Caco-2 (cell line): Measurements from ENCODE around the gene KDM4B. TPM values are rescaled to one million over a fixed set of nuclear protein-coding genes. Genes with fewer than 3 reads are reported as not detected.

ENCODE experiments used
- BruUV-seq: library from RNA; stranded (reverse); fragments of 400-500 nt; replicated peaks from 2 replicates; lab custom pipeline; 2021; lab: Mats Ljungman, UMichigan
- CTCF ChIA-PET: fragments of 300-600 bp; sonication (Branson Sonifier 250); formaldehyde crosslinking; loops from one replicate; lab custom pipeline; 2022; ENCODE audit warnings: antibody characterized with exemption; lab: Charles Lee
- POLR2A ChIA-PET: fragments of 300-600 bp; sonication (Branson Sonifier 250); formaldehyde crosslinking; loops from one replicate; lab custom pipeline; 2022; ENCODE audit warnings: antibody characterized with exemption; lab: Charles Lee
- DNase-seq, 2 experiments: peaks; one replicate each; pipeline versions ENCODE4 v3.0.0 to v3.0.0-alpha.2; 2020 to 2022
- H3K27me3 ChIP-seq: replicated peaks from 2 replicates; pipeline ENCODE4 v1.6.0; 2011; ENCODE audit warnings: low read length; ENCODE audit not compliant: control insufficient read depth, insufficient read depth
- H3K36me3 ChIP-seq: 2 replicates; pipeline ENCODE4 v1.5.1; 2011; ENCODE audit warnings: low read length; ENCODE audit not compliant: control insufficient read depth, insufficient read depth
- H3K4me1 ChIP-seq: fragments of 250-450 bp; sonication (Bioruptor Pico); 2 replicates; pipeline ENCODE4 v1.5.1; 2020; ENCODE audit warnings: mild to moderate bottlenecking
- H3K4me3 ChIP-seq: 2 replicates; pipeline ENCODE4 v1.5.1; 2011; ENCODE audit warnings: low read depth, mild to moderate bottlenecking, control low read depth, low read length
- H3K9me3 ChIP-seq: fragments of 250-450 bp; sonication (Bioruptor Pico); 2 replicates; pipeline ENCODE4 v1.5.1; 2020; ENCODE audit warnings: mild to moderate bottlenecking, moderate library complexity
- H3K27ac Mint-ChIP-seq: one replicate; pipeline ENCODE4 v1.8.0; 2022; ENCODE audit warnings: mixed read lengths; ENCODE audit not compliant: unreplicated experiment
- H3K27me3 Mint-ChIP-seq: one replicate; pipeline ENCODE4 v1.8.0; 2022; ENCODE audit warnings: mixed read lengths; ENCODE audit not compliant: insufficient read depth, unreplicated experiment
- H3K36me3 Mint-ChIP-seq: one replicate; pipeline ENCODE4 v1.8.0; 2022; ENCODE audit warnings: mild to moderate bottlenecking, mixed read lengths; ENCODE audit not compliant: insufficient read depth, unreplicated experiment
- H3K4me1 Mint-ChIP-seq: one replicate; pipeline ENCODE4 v1.8.0; 2022; ENCODE audit warnings: low read depth, mixed read lengths; ENCODE audit not compliant: unreplicated experiment
- H3K4me3 Mint-ChIP-seq: one replicate; pipeline ENCODE4 v1.8.0; 2022; ENCODE audit warnings: mild to moderate bottlenecking, moderate library complexity, mixed read lengths; ENCODE audit not compliant: unreplicated experiment
- H3K9me3 Mint-ChIP-seq: one replicate; pipeline ENCODE4 v1.8.0; 2022; ENCODE audit warnings: mixed read lengths; ENCODE audit not compliant: unreplicated experiment
- CTCF ChIP-seq, 2 experiments: fragments of 200-600 bp in 1 of 2; IDR thresholded peaks; 1 replicate in 1 of 2; 2 replicates in 1 of 2; pipeline versions ENCODE4 v1.5.1 to v1.8.0; 2011 to 2022; ENCODE audit warnings: antibody characterized with exemption in 1 of 2, control low read depth in 1 of 2, inconsistent platforms in 1 of 2, low read depth in 1 of 2, low read length in 1 of 2, mild to moderate bottlenecking in 1 of 2, moderate library complexity in 1 of 2; ENCODE audit not compliant: insufficient read depth in 1 of 2, severe bottlenecking in 1 of 2, unreplicated experiment in 1 of 2
- intact Hi-C: fragments of 100-400 bp; cut with micrococcal nuclease; formaldehyde crosslinking; loops from one replicate; pipeline ENCODE4 v1.10.0; 2022; ENCODE audit not compliant: unreplicated experiment
- total RNA-seq: library from RNA; stranded (reverse); gene quantifications from 2 replicates; pipeline ENCODE4 v1.2.3, GENCODE V29; 2022

Gene KDM4B
- total RNA-seq, 1 experiment from 2014 or later = 27.4 TPM

DNA sequence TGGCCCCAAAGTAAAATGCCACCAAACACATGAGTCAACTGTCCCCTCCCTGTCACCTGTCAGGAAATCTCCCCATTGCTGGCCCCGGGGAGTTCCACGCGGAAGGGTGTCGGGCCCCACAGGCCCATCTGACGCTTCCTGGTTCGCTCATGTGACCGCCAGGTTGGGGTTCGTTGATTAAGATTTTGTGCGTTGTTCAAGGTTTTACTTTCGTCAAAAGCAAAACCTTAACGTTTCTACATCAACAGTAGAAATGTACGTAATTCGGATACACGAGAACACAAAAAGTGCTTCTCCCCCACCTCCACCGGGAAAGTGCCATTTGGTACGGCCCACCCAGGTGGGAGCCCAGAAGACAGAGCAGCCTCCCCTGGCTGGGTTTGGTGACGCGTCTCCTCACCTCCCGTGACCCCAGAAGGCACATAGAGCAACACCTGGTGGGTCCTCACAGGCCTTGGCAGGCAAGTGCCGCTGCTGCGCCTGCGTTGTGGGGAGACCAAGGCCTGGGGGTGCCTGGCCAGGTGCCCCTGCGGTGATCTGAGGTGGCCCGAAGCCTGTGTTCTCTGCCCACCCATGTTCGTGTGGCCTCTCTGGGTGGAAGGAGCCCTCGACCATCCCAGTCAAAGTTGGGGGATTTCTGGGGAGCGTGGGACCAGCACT, 161.6 kb downstream of the KDM4B start:
- Histone ChIP-seq H3K4me1 (peaks cover 11% of the 10 kb centered on the region), H3K4me3 (no peak overlapping the region), H3K27me3 (no peaks in the 10 kb centered on the region), H3K36me3 (no peaks in the 10 kb centered on the region; the same call in 1 of the 2 replicates), H3K9me3 (no peaks in the 10 kb centered on the region)
- H3K4me1 Mint-ChIP-seq = peaks cover 10% of the 10 kb centered on the region
- H3K36me3 Mint-ChIP-seq = peaks cover 21% of the 10 kb centered on the region
- CTCF ChIA-PET = no interaction called here
- no peaks in the 10 kb centered on the region for H3K9me3 Mint-ChIP-seq
- intact Hi-C loops = no loop called here
- POLR2A ChIA-PET = no interaction called here
- no peak for TF ChIP-seq CTCF (IDR thresholded peaks at IDR 0.05; ENCODE audit: insufficient read depth in 1 of 2, low read depth in 1 of 2, low read length in 1 of 2, severe bottlenecking in 1 of 2, unreplicated experiment in 1 of 2)
- H3K27ac Mint-ChIP-seq = peak overlapping the region; percentile 56
- BruUV-seq = no TSS peak
- no peak for DNase-seq
- H3K27me3 Mint-ChIP-seq = no peaks in the 10 kb centered on the region
- H3K4me3 Mint-ChIP-seq = no peak overlapping the region

GRCh38 chr19:5131031-5131505, 162.2 kb downstream of the KDM4B start:
- H3K36me3 ChIP-seq = no peaks in the 10 kb centered on the region; the same call in 1 of the 2 replicates
- no peaks in the 10 kb centered on the region for H3K27me3 ChIP-seq
- DNase-seq = no peak
- peaks cover 21% of the 10 kb centered on the region for H3K36me3 Mint-ChIP-seq
- ChIA-PET POLR2A (no interaction called here), CTCF (interaction anchor here (1.1 kb wide), 1 partner anchor 23 kb away, joined by 3 read pairs; no protein-coding TSS in a partner anchor)
- H3K4me3 Mint-ChIP-seq = no peak overlapping the region
- H3K4me3 ChIP-seq = no peak overlapping the region
- no TSS peak for BruUV-seq
- H3K27me3 Mint-ChIP-seq = no peaks in the 10 kb centered on the region
- intact Hi-C loops = no loop called here
- H3K4me1 Mint-ChIP-seq = peaks cover 10% of the 10 kb centered on the region
- TF ChIP-seq CTCF (IDR thresholded peaks at IDR 0.05; ENCODE audit: insufficient read depth in 1 of 2, low read depth in 1 of 2, low read length in 1 of 2, severe bottlenecking in 1 of 2, unreplicated experiment in 1 of 2) = no peak
- H3K9me3 Mint-ChIP-seq = no peaks in the 10 kb centered on the region
- peak overlapping the region; percentile 56 for H3K27ac Mint-ChIP-seq
- no peaks in the 10 kb centered on the region for H3K9me3 ChIP-seq
- peaks cover 11% of the 10 kb centered on the region for H3K4me1 ChIP-seq

DNA sequence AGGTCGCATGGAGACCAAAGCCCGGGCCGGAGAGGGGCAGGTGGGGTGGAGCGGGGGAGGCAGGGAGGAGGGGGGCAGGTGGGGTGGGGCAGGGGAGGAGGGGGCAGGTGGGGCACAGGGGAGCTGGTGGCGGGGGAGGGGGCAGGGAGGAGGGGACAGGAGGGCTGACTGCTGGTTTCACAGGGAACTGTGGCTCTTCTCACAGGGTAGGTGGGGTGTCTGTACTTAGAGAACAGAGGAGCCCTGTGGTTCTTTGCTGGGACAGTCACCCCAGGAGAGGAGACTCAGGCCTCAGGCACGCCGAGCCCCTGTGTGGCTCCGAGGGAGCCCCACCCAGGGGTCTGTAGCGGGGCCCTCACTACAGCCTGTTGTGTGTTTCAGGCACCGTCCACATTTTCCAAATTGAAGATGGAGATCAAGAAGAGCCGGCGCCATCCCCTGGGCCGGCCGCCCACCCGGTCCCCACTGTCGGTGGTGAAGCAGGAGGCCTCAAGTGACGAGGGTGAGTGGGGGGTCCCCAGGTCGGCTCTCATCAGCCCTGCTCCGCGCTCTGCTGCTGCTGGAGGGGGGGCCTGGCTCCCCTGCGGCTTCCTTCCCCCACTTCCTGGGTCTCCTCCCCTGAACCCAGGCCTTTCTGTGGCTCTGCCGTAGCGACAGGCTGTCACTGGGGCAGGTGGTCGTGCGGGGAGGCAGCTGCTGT, 162.7 kb downstream of the KDM4B start:
- BruUV-seq = no TSS peak
- Histone ChIP-seq H3K4me3 (no peak overlapping the region), H3K27me3 (no peaks in the 10 kb centered on the region), H3K36me3 (no peaks in the 10 kb centered on the region; the same call in 1 of the 2 replicates), H3K9me3 (no peaks in the 10 kb centered on the region), H3K4me1 (peaks cover 11% of the 10 kb centered on the region)
- Mint-ChIP-seq H3K27me3 (no peaks in the 10 kb centered on the region), H3K4me1 (peaks cover 10% of the 10 kb centered on the region), H3K36me3 (peaks cover 21% of the 10 kb centered on the region), H3K4me3 (no peak overlapping the region), H3K27ac (peak overlapping the region; percentile 26), H3K9me3 (no peaks in the 10 kb centered on the region)
- POLR2A ChIA-PET = no interaction called here
- CTCF ChIA-PET = interaction anchor here (1.1 kb wide), 1 partner anchor 23 kb away, joined by 3 read pairs; no protein-coding TSS in a partner anchor
- intact Hi-C loops = loop anchor here (1.0 kb wide), 1 partner anchor 12 kb away; no protein-coding TSS in a partner anchor
- no peak for DNase-seq
- no peak for TF ChIP-seq CTCF (IDR thresholded peaks at IDR 0.05; ENCODE audit: insufficient read depth in 1 of 2, low read depth in 1 of 2, low read length in 1 of 2, severe bottlenecking in 1 of 2, unreplicated experiment in 1 of 2)
